Left colon (tissue), 2 donors: ENCODE results near the gene CHTF18. TPM values are rescaled to one million over a fixed set of nuclear protein-coding genes. Genes with fewer than 3 reads are reported as not detected.
A peak's percentile ranks its signal among the peaks of the same experiment; 100 is the strongest.
"Not testable (repeated sequence)": the region's sequence is repeated elsewhere in the genome, so short reads cannot be mapped to it uniquely, and the experiment has no call there.

Experiments
- ATAC-seq: fragments of 200-7000 bp; cut with Tn5 transposase; one replicate; pipeline ENCODE4 v1.9.1; 2020; ENCODE audit warnings: mild to moderate bottlenecking, moderate library complexity
- DNase-seq, 2 donors: peaks; one replicate each; pipeline ENCODE4 v3.0.0-alpha.2; 2020
- intact Hi-C, 2 donors: fragments of 100-400 bp; cut with DNase I in 1 of 2; cut with micrococcal nuclease in 1 of 2; formaldehyde crosslinking; loops; one replicate each; pipeline versions ENCODE4 v1.11.2 to v1.14.0; 2022; cut with DNase I, micrococcal nuclease
- long read RNA-seq: library from polyadenylated mRNA; unstranded; transcript quantifications from one replicate; pipeline ENCODE4 v2.0.0, GENCODE V29; 2021
- total RNA-seq, 2 donors: library from RNA; stranded (reverse); fragmentation: NEBNext Ultra II Directional; extraction: Animal tissue kit (Norgen Biotek cat#: 25700); gene quantifications; one replicate each; pipeline ENCODE4 v1.2.1, GENCODE V29; 2021
- donor health status: DM: no; HTN: no; CAD: no.
- donor health status: DM: yes; HTN: yes; CAD: no.

CHTF18 gene
- total RNA-seq = 10 to 100 TPM in 1 of 2 donors, 1 to 10 TPM in 1; 9.5 to 20.3 TPM
- long read RNA-seq, transcript CHTF18-201 (22 exons, 3,090 nt) = major isoform, 6 of 26 reads
- long read RNA-seq, partial matches to known transcripts = 13 of 26 reads
- long read RNA-seq, other reads (novel, unspliced or antisense) = 7 of 26 reads

- intact Hi-C loops = no loop called here
- ATAC-seq = peak; percentile 91
- peak; percentile 85 to 90 for DNase-seq
Observed at GRCh38 chr16:788399-789126, at the start of gene CHTF18. Gene CHTF18 (plus strand): TSS chr16:788620. CDS start chr16:788685, 65 bp downstream.

DNA sequence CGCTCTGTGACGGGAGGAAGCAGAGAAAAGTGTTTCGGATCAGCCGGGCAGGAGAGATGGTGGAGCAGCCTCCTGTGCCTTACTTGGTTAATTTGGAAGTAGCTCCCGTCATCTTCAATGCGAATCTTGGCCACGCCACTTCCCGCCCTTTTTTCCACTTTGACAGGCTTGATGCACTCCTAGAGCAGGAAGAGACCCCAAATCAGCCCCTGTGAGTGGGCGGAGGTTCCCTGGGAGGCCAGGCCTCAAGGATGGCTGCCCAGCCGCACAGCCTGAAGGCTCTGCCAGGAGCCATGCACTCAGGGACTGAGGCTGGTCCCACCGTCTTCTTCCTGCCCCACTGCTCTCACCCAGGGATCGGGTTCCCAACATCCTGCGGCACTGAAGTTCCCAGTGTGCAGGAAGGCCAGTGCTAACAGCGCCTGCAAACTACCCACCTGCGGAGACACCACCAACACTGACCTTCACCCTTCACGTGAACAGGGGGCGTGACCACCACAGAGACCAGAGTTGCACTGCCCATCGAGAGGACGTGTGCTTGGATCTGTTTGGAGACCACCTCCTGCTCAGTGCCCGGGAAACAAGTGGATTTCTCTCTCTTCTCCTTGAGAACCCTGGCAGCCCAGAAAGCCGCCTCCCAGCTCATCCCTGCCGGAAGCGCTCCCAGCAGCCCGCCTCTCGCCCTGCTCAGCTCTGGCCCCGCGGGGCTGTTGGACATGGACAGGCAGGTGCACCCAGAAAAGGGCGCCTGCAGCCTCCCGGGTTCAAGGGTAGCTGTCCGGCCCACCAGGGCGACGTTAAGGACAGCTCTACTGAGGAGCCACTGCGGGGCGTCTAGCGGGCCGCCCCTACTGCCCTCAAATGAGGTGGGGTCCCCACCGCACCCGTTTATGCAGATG, 48.6 kb upstream of the CHTF18 start:
- intact Hi-C loops = no loop called here
- no peak for DNase-seq
- ATAC-seq = peak; percentile 36

DNA sequence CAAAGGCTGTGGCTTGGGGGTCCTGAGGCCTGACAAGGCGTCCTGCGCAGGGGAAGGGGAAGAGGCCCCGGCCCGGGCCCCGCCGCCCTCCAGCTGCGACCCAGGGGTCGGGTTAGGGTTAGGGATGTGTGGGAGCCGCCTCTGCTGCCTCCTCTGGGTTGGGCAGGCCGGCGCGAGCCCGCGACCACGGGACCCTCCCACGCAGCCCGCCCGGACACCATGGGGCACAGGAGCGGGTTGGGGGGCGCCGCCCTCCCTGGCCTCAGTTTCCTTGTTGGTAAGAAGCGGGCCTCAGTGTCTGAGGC, 48.0 kb upstream of the CHTF18 start:
- ATAC-seq = peak; percentile 34
- intact Hi-C loops = no loop called here
- DNase-seq = no peak

- DNase-seq = peak; percentile 83 to 89
- intact Hi-C loops = no loop called here
Observed at GRCh38 chr16:740764-741505, 47.5 kb upstream of the CHTF18 start, which contains the start of gene CIAO3. Gene CIAO3 (minus strand): TSS chr16:740997. CDS start chr16:740985, 12 bp downstream.

GRCh38 chr16:741986-742629, 46.3 kb upstream of the CHTF18 start:
- ATAC-seq (no peak), DNase-seq (no peak)
- intact Hi-C loops = no loop called here

More at GRCh38 chr16:740764-741505, 47.5 kb upstream of the CHTF18 start, which contains the start of gene CIAO3:
- ATAC-seq = peak; percentile 89

- DNase-seq, intact Hi-C loops, ATAC-seq: not testable (repeated sequence)
Observed at GRCh38 chr16:742894-743293, 45.5 kb upstream of the CHTF18 start.

DNA sequence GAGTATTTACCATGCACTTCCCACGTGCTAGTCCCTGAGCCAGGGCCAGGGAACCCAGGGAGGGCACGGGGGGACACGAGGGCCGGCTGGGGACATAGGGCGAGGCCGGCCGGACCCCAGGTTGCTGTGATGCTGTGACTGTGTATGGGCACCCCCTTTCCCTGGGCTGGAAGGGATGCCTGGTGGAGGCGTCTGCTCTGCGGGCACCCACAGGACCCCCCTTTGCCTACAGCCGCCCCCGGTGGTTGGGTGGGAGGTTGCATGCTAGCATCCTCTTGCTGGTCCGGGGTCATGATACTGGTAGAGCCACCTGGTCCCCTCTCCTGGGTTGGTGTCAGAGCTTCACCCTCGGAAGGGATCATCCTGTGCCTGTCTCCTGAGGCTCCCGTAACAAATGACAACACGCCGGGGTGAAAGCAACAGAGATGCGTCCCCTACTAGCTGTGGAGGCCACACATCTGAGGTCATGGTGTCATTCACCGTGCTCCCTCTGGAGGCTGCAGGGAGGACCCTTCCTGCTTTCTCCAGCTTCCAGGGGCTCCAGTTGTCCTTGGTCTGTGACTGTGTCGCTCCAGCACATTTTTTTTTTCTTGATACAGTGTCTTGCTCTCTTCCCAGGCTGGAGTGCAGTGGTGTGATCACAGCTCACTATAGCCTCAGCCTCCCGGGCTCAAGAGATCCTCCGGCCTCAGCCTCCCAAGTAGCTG, 44.5 kb upstream of the CHTF18 start:
- DNase-seq (no peak), ATAC-seq (no peak)
- intact Hi-C loops = no loop called here

DNA sequence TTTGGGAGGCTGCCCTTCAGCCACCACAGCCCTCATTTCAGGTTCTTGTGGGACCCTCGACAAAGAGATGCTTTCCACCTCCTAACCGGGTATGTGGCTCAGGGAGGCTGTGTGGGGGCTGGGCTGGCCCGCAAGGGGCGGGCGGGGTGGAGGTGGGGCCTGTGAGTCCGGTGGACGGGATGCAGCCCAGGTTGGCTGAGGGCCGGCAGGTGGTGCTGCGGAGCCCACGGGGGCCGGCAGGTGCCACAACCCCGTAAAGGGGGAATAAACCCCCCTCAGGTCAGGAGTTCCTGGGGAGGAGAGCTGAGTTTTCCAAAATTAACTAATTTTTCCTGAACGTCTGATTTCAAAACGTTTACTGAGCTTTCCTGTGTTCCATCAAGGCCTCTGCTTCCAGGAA, 42.7 kb upstream of the CHTF18 start:
- peak; percentile 36 for ATAC-seq
- peak in 1 of 2 donors; percentile 52 for DNase-seq
- intact Hi-C loops = no loop called here

DNA sequence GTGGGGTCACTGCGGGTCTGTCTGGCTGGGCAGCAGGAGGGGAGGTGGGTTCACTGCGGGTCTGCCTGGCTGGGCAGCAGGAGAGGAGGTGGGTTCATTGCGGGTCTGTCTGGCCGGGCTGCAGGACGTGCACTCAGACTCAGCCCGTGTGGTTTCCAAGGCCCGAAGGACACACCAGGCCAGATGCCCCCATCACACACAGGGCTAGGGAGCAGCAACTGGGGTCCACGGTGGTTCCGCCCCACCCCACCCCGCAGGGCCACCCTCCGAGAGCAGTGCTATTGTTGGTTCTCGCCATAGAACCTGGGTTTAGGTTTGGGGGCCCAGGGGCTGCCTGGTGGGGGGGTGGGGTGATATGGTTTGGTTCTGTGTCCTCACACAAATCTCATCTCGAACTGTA, 41.8 kb upstream of the CHTF18 start:
- ATAC-seq (no peak), DNase-seq (no peak)
- intact Hi-C loops = no loop called here

- ATAC-seq (peak; percentile 23), DNase-seq (no peak)
- intact Hi-C loops = no loop called here
Observed at GRCh38 chr16:747978-748746, 40.3 kb upstream of the CHTF18 start.

DNA sequence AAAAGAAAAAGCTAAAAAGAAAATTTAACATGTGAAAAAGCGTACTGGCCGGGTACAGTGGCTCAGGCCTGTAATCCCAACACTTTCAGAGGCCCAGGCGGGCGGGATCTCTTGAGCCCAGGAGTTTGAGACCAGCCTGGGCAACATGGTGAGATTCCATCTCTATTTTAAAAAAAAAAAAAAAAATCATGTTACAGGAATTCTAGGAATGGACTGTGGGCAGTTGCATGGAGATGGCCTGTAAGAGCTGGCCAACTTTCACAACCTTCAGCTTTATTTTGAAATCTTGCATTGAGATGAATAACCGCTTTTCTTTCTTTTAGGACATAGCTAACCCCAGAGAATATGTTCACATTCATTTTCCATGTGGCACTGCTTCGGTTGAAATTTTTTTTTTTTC, 39.4 kb upstream of the CHTF18 start:
- ATAC-seq = no peak
- DNase-seq = no peak
- intact Hi-C loops = no loop called here

GRCh38 chr16:750485-750884, 37.9 kb upstream of the CHTF18 start:
- DNase-seq = no peak
- intact Hi-C loops = loop anchor here in 1 of 2 donors (10.0 kb wide), 1 partner anchor 46 kb away; the partner anchor contains the start of gene FBXL16
- ATAC-seq = no peak

DNA sequence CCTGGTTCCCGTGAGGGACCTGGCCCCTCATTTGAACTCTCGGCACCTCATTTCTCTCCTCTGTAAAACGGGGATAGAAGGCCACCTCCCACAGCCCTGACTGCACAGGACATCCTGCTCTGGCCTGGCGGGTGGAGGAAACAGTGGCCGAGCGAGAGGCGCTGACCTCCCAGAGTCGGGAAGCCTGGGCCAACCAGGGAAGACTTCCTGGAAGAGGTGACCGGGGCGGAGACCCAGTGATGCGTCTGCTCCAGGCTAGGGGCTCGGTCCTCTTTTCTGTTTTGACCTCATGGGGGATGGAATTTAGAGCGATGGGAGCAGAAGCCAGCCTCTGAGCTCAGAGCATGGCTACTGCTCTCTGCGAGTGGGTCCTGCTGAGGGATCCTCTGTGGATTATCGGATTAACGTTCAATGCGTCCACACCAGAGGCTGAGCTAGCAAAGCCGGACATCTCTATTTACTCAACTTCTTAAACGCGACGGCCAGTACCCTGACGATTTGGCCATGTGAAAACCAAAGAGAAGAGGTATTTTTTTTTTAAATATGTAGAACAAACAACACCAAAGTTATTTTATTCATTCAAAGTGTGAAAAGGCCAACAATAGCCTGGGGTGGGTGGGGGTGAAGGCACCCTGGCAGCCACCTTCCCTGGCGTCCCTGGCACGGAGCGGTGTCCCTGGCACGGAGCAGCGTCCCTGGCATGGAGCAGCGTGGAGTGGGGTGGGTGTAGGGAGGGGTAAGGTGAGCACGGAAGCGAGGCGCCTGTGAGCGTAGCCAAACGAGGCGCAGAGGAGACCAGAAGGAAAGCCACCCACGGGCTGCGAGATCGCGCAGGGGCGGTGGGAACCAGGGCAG, 37.0 kb upstream of the CHTF18 start:
- ATAC-seq (no peak), DNase-seq (no peak)
- intact Hi-C loops = loop anchor here in 1 of 2 donors (10.0 kb wide), 1 partner anchor 47 kb away; the partner anchor contains the start of gene FBXL16

DNA sequence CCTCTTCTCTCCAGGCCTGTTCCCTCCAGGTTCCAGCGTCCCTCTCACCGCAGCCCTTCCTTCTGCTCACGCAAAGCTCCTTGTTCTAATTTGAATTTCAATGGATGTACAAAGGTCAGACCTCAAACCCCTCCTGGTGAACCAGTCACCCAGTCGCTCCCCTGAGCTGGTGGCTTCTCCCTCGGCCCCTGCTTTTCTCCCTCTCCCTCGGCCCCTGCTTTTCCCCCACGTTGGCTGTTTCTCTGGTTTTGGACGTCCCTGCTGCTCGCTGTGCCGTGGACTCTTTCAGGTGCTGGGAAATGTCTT, 36.5 kb upstream of the CHTF18 start:
- no peak for DNase-seq
- no peak for ATAC-seq
- intact Hi-C loops = loop anchor here in 1 of 2 donors (10.0 kb wide), 1 partner anchor 47 kb away; the partner anchor contains the start of gene FBXL16

DNA sequence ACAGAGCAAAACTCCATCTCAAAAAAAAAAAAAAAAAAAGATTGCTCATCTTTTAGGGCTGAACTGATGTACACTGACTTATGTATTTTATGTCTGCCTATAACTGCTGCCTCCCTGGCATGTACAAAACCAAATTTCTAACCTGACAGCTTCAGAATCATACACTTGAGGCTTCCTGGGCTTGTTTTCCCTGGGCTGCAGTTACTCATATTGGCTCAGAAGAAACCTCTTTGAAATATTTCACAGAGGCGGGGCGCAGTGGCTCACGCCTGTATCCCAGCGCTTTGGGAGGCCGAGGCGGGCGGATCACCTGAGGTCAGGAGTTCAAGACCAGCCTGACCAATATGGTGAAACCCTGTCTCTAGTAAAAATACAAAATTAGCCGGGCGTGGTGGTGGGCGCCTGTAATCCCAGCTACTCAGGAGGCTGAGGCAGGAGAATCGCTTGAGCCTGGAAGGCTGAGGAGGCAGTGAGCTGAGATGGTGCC, 34.3 kb upstream of the CHTF18 start:
- ATAC-seq, DNase-seq: not testable (repeated sequence)
- intact Hi-C loops = loop anchor here in 1 of 2 donors (10.0 kb wide), 1 partner anchor 49 kb away; the partner anchor contains the start of gene FBXL16

GRCh38 chr16:754656-755055, 33.8 kb upstream of the CHTF18 start:
- ATAC-seq (peak; percentile 55), DNase-seq (no peak)
- intact Hi-C loops = loop anchor here in 1 of 2 donors (10.0 kb wide), 1 partner anchor 50 kb away; the partner anchor contains the start of gene FBXL16
